Measurements from ENCODE around the gene GIGYF2. TPM values are rescaled to one million over a fixed set of nuclear protein-coding genes. Genes with fewer than 3 reads are reported as not detected.
"Not testable (repeated sequence)": the region's sequence is repeated elsewhere in the genome, so short reads cannot be mapped to it uniquely, and the experiment has no call there.

The GIGYF2 gene
- polyA plus RNA-seq, 10 donors, result 35.3 to 44.9 (median 39.3) TPM

- DNase-seq, result no peak
Observed at GRCh38 chr2:232809349-232810124, 112.4 kb downstream of the GIGYF2 start.

DNA sequence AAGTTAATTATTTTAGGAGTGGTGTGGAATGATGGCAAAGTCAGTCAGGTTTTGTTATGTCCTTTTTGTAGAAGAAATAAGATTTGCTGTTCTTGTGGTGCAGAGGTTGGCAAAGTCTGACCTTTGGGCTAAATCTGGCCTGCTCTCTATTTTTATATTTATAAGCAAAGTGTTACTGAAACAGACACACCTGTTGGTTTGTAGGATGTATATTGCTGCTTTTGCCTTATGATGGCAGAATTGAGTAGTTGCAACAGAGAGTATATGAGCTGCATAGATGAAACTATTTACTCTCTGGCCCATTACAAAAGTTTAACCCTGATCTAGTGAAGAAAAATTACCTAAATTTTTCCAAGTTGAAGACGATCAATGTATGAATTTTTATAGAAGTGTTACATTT is 113.3 kb downstream of the GIGYF2 start:
- DNase-seq, result no peak

GRCh38 chr2:232815569-232815968 is 118.4 kb downstream of the GIGYF2 start:
- DNase-seq, result no peak

DNA sequence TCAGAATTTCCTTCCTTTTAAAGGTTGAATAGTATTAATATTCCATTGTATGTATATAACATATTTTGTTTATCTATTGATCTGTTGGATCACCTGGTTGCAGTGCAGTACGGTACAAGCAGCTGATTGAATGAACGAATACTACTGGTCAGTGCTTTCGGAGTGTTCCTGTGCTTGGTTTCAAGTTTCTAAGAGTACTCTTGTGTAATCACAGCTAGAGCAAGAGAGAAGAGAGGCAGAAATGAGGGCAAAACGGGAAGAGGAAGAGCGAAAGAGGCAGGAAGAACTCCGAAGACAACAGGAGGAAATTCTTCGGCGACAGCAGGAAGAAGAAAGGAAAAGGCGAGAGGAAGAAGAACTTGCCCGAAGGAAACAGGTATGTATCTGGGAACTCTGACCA is 119.5 kb downstream of the GIGYF2 start:
- no peak for DNase-seq

GRCh38 chr2:232817756-232818155 is 120.6 kb downstream of the GIGYF2 start:
- no peak for DNase-seq

DNA sequence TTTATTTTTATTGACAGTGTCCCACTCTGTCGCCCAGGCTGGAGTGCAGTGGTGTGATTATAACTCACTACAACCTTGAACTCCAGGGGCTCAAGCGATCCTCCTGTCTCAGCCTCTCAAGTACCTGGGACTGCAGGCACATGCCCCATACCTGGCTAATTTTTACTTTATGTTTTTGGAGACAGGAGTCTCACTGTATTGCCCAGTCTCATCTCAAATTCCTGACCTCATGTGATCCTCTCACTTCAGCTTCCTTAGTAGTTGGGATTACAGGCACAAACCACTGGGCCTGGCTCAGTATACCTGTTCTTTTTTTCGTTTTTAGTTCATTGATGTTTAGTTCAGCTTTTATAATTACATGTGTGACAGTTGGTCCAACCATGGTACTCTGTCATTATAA is 132.9 kb downstream of the GIGYF2 start:
- no peak for DNase-seq

GRCh38 chr2:232831496-232831895 is 134.4 kb downstream of the GIGYF2 start:
- no peak for DNase-seq

GRCh38 chr2:232833830-232834229 is 136.7 kb downstream of the GIGYF2 start:
- no peak for DNase-seq

DNA sequence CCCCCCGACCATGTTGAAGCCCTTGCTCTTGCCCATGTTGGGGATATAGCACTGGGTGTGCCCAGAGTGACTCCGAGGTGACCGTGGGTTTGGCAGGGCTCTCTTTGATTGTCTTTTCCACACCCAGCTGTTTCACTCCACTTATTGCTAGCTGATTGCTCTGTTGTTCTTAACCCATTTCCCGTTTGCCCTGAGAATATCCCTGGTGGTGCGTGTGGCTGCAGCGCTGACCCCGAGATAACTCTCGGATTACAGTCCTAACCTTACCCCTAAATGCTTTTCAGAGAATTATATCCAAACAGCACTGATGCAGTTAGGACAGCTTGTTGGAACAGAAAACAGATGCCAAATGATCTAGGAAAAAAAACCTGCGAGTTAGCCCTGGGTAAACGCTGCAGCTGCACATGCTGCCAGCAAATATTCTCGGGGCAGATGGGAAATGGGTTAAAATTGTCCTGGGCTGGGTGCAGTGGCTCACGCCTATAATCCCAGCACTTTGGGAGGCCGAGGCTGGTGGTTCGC is 138.6 kb downstream of the GIGYF2 start:
- DNase-seq, result no peak

DNA sequence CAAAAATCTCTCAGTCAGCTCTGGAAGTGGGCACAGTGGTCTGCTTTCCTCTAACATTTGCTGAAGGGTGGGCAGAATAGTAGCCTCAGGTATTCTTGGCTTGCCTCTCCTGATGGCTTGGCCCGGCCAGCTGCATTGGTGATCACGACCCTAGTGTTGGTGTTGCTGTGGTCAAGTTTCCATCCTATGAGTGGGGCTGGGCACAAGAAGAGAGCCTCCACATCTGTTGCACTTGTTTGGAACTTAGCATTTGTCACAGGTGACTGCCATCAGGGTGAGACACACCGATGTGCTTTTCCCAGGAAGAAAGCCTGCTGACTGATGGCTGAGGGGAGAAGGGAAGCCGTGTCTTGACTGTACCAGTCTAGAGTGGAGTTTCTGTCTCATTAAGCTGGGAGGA is 139.8 kb downstream of the GIGYF2 start:
- DNase-seq, result no peak

DNA sequence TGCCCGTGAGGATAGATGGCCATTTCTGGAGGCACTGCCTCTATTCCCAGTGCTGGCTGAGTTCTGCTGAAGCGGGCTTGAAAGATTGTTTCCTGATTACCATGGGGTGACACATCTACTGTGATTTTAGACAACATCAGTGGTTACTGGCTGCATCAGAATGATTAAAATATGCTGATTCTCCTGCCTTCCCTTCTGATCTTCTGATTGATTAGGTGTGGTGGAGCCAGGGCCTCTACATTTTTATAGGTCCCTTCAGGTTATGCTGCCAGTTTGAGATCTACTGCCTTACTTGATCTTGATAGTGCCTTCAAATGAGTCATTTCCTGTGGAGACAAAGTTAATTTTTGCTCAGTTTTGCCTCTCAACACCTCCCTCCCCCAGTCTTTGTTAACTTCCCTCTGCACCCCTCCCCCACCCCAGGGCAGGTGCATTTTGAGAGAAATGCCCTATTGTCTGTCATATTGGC is 141.3 kb downstream of the GIGYF2 start:
- DNase-seq, result no peak

- peak; percentile 15 to 65 (median 31) for DNase-seq
Observed at GRCh38 chr2:232839411-232840079, 142.4 kb downstream of the GIGYF2 start.

- DNase-seq, result no peak
Observed at GRCh38 chr2:232842689-232843088, 145.6 kb downstream of the GIGYF2 start.

GRCh38 chr2:232843834-232844233 is 146.7 kb downstream of the GIGYF2 start:
- no peak for DNase-seq

- DNase-seq, result no peak
Observed at GRCh38 chr2:232846055-232846454, 148.9 kb downstream of the GIGYF2 start.

DNA sequence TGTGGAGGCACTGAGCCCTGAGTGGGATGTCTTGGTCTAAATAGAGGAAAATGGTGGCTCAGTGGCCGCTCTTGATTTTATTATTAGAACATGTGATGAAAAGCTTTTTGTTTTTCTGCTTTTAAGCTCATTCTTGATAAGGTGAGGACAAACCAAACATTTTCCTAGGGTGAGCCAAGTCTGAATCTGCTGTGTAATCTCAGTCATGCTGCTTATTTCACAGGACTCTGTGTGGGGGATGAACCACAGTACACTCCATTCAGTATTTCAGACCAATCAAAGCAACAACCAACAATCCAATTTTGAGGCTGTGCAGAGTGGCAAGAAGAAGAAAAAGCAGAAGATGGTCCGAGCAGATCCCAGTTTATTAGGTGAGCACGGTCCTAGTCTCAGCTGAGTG is 152.9 kb downstream of the GIGYF2 start:
- DNase-seq, result no peak

GRCh38 chr2:232852081-232852480 is 154.9 kb downstream of the GIGYF2 start:
- not testable (repeated sequence) for DNase-seq

GRCh38 chr2:232852676-232853075 is 155.5 kb downstream of the GIGYF2 start:
- no peak for DNase-seq

DNA sequence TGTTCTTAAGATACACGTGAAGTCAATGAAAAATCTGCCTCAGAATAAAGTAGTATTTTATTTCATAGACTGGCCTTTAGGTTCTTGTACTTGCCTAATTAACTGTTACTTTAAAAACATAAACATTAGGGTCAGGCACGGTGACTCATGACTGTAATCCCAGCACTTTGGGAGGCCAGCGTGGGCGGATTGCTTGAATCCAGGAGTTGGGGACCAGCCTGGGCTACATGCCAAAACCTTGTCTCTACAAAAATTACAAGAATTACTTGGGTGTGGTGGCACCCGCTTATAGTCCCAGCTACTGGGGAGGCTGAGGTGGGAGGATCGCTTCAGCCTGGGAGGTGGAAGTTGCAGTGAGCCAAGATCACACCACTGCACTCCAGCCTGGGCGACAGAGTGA is 157.0 kb downstream of the GIGYF2 start:
- DNase-seq, result no peak

DNA sequence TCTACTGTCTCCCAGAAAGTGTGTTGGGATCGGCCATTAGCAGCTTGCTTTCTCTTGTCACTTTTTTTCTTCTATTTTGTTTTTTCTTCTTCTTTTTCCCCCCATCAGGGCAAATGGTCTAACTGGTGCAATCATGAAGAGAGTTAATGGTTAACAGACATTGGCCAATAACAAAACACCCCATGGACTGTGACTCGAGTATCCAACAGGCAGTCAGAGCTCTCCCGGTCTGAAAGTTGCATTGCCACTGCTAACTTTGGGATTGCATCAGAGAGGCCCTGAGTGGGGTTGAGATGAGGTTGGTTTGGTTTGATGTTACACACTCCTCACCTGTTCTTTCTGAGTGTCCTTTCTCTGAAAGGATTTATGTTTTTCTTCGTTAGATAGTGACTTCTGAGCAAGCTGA is 160.0 kb downstream of the GIGYF2 start:
- DNase-seq, result no peak

DNA sequence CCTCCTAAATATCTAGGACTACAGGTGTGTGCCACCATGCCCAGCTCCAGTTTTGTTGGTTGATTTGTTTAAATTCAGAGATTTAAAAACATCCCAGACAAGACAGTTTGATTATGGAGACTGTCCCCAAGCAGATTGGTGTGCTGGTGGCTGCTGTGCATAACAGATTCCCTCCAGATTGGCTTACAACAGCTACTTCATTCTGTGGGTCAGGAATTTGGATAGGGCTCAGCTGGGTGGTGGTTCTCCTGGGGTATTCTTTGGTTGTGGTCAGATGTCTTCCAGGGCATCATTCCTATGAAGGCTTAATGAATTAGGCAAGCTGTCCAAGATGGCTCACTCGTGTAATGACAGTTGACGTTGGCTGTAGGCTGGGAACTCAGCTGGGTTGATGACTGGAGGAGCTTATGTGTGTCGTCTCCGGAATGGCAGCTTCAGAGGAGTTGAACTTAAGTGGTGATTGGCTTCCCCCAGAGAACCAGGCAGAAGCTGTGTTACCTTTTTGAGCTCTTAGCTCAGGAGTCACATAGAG is 162.3 kb downstream of the GIGYF2 start:
- DNase-seq, result no peak

GRCh38 chr2:232860593-232861241 is 163.6 kb downstream of the GIGYF2 start:
- DNase-seq, result no peak
